HG02870 (cell line): Measurements from ENCODE around the gene LRP2.

ENCODE experiments used
- ATAC-seq: cut with Tn5 transposase; IDR thresholded peaks from one replicate; pipeline ENCODE4 v1.9.1; 2021; ENCODE audit warnings: mild to moderate bottlenecking, moderate library complexity; ENCODE audit not compliant: unreplicated experiment

LRP2 gene

DNA sequence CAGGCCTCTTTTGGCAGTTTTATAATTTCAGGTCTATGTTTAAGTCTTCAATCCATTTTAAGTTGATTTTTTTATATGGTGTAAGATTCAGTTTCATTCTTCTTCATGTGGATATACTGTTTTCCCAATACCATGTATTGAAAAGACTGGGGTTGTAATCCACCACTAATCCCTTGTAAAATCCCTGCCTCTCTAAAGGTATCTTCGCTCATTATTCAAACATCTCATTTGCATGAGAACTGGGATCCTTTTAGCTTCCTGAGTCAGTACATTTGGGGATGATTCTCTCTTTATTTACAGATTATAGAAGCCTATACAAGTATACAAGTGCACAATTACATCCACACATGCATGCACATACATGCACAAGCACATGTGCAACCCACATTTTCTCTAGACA, 267.7 kb downstream of the LRP2 start:
- no peak for ATAC-seq

DNA sequence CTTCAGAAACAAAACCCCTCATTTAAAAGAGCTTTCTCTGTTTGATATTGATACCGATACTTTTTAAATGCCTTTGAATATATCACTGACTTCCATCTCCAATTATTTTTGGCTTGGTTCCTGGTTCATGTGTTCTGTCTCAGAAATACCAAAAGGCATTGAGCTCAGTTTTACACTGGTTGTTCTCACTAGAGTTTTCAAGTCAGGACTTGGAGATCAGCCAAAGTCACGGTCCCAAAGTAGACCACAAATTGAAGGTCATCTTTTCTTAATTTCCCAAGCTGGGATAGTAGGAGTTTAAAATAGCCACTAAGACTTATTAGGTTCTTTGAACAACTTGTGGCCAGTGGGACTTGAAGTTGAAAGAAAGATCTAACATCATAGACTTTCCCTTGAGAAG, 268.8 kb downstream of the LRP2 start:
- ATAC-seq, result no peak

DNA sequence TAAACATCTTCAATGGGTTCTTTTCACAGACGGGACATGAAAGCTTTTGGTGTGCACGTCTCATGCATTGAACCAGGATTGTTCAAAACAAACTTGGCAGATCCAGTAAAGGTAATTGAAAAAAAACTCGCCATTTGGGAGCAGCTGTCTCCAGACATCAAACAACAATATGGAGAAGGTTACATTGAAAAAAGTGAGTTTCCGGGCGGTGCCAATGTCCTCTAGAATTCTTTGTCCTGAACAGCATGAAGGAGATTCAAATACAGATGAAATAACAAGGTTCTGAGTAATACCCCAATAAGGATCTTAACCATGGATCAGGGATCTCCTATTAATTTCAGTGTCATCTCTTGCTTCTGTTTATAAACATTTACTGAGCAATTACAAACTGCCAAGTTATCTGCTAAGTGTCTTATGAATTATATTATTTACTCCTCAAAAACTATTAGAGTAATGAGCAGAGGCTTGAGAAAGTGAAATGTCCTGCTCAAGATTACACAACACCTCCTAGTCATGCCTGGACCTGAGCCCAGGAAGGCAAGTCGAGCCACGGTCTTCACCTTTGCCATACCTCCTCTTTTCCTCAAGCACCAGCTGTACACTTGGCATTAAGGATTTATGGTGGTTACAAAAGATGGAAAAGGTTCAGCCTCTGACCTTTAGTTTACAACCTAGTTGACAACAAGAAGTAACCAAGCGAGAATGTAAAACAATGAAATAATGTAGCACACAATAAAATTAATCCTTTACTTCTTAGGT, 270.4 kb downstream of the LRP2 start:
- ATAC-seq, result no peak

DNA sequence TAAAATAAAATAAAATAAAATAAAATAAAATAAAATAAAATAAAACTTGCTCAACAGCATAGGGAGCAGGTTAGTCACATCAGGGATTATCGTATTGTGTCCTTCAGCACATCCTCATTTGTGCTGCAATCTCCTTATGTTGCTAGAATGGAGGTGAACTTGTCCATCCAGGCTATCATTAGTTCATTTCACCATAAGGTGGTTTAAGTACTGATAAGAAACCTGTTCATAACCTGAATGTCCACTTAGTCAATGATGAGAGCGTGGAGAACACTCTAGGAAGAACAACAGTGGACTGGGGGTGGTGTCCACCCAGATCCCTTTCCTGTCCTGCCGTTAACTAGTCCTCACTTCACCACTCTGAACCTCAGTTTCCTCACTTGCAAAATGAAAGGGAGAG, 271.1 kb downstream of the LRP2 start:
- no peak for ATAC-seq

DNA sequence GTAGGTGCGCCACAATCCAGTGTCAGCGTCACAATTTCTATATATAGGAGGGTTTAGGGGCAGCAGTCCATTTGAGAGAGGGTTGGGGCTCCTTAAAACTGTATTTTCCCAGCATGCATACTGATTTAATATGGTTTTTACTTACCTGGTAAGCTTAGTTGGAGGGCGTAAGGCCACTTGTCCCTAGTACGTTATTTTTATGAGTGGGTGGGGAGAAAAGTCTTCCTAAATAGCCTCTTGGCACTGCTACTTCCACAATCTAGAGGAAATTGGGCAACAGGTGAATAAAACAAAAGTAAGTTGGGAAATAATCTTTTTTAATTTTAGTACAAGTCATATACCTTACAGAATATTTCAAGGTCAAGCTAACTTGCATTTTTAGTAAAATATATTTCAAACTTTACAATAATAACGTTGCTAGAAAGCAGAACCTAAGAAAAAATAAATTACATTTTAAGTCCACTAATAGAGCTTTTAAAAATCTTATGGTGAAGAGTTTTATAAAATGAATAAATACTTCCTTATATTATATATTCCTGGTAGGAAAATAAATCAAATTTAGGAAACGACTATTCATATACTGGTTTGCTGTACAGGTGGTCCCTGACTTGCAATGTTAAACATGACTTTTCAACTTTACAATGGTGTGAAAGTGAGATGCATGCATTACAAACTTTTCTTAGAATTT, 272.1 kb downstream of the LRP2 start:
- ATAC-seq, result no peak

DNA sequence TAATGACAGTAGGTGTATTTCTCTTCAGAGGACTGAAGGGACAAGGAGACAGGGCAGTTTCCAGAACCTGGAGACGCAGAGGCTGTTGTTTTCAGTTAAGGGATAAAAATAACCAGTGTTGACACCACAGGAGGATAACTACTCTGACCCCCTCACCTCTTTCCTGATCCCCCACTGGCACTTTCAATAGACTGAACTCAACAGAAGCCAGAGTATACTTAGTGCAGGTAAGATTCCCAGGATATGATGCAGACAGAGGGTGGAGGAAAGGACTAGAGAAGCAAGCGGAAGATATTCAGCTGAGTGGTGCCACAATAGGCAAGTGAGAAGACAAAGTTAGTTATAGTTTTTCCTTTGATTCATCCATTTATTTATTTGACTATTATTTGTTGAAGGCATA, 273.2 kb downstream of the LRP2 start:
- ATAC-seq, result no peak

DNA sequence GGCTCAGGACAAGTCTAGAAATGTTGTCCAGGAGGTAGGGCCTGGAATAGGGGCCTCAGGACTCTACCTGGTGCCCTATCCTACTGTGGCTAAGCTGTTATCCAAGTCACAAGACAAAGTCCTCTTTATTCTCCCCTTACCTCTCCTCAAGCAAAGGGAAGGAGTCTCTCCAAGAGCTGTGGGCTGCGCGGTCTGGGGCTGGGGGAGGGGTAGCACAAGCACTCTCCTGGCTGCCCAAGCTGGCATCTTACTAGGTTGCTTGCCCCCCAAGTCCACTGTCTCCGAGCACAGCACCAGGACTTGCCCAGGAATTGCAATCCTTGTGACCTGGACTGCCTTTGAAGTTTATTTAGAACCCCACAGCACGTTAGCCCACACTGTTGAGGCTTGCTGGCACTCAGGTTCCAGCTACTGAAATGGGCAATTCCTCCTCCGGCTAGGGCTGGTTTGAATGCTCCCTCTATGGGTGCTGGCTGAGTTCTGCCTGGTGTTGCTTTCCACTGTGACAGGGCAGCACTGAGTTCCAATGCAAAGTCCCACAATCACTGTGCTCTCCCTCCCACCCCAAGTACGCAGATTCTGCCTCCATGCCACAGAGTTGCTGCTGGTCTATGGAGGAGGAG, 274.5 kb downstream of the LRP2 start:
- ATAC-seq, result no peak

DNA sequence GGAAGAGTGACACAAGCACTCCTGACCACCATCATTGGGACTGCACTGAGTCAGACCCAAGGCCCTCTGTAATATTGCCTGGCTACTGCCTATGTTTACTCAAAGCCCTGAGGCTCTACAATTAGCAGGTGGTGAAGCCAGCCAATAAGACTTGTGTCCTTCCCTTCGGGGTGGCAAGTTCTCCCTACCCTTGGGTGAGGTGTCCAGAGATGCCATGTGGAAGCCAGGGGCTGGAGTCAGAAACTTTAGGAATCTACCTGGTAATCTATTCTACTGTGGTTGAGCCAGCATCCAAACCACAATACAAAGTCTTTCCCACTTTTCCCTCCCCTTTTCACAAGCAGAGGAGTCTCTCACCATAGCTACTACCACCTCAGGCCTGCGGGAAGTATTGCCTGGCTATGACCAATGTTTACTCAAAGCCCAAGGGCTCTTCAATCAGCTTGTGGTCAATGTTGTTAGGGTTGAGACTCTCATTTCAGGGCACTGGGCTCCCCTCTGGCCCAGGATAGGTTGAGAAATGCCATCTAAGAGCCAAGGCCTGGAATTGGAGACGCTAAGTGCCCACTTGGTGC, 275.4 kb downstream of the LRP2 start:
- no peak for ATAC-seq

DNA sequence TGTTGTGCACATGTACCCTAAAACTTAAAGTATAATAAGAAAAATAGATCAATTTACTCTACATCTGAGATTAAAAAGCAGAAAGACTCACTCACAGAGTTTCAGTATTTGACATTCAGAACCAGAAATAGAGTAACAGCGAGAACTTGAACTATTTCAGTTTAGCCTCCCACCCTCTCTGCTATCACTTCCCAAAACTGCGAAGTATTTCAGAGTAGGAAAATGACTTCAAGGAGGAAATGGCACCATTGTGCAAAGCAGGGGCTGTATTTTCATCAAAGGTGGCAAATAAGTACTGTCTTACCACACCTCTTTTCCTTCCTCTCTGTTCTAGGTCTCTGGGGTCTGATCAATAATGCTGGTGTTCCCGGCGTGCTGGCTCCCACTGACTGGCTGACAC, 279.3 kb downstream of the LRP2 start:
- peak; percentile 82 for ATAC-seq

DNA sequence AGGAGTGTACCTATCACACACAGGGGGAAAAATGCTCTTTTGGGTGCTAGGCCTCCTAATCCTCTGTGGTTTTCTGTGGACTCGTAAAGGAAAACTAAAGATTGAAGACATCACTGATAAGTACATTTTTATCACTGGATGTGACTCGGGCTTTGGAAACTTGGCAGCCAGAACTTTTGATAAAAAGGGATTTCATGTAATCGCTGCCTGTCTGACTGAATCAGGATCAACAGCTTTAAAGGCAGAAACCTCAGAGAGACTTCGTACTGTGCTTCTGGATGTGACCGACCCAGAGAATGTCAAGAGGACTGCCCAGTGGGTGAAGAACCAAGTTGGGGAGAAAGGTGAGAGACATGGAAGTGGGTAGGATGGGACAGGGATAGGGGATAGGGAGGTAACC, 280.8 kb downstream of the LRP2 start:
- no peak for ATAC-seq

DNA sequence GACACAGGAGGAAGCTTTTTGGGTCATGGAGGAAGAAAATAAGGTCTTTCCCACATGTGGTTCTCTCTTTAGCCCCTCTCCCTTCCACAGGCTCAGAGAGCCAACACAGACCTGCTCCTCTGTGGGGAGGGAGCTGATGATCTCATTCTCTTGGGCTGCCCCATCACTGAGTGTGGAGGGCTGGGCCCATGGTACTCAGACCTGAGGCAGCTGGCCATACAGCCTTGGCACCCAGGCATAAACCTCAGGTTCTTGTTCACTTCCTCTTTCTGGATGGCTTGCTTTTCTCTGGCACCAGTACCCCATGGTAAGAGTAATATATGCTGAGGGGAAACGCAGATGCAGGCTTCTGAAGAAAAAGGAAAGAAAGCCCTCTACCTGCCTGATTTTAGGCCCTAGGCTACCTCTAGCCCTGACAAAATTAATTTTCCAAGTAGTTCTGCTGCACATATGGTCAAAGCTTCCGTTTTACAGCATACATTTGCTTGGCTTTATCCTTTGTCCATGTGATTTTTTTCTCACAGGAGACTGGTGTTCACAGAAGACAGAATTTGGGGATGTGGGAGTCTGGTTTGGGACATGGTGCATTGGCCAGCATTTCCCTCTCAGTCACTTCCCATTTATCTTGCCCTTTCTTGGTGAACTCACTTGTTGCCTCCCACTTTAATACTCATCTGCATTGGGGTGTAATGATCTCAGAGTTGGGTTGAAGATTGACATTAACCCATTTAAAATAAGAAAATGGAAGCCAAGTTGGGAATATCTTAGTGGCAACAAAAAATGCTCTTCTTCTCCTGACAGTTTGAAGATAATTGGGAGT, 281.9 kb downstream of the LRP2 start:
- peak; percentile 45 for ATAC-seq

DNA sequence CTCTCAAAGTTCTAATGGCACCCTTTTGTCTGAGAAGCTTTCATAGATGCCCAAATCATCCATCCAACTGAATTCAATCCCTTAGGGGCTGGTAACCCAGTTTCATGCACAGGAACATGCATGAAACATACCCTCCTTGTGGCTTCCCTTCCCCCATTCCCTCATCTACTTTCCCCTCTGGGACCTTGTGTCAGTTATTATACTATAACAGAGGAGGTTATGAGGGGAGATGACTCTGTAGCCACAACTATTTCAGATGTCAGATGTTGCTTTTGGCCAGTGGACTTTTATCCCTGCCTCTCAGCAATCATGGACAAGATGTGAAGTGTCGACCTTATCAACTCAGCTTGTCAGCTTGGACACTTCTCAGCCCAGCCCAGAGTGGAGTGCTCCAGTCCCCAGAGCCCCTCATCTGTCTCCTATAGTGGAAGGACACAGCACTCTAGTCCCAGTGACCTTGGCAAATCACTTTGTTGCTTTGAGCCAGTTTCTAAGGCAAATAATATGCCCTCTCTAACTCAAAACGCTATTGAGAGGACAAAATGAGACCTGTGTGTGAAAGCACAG, 284.6 kb downstream of the LRP2 start:
- ATAC-seq, result no peak
